ENCODE data around the gene IFT20. TPM values are rescaled to one million over a fixed set of nuclear protein-coding genes. Genes with fewer than 3 reads are reported as not detected.
A peak's percentile ranks its signal among the peaks of the same experiment; 100 is the strongest.

The IFT20 gene
- total and polyA plus RNA-seq, 9 of the 15 experiments (the other 6 are each of a cell fraction or from before 2014, with no cell fraction given) = 11.2 to 38.6 (median 20.1) TPM

DNA sequence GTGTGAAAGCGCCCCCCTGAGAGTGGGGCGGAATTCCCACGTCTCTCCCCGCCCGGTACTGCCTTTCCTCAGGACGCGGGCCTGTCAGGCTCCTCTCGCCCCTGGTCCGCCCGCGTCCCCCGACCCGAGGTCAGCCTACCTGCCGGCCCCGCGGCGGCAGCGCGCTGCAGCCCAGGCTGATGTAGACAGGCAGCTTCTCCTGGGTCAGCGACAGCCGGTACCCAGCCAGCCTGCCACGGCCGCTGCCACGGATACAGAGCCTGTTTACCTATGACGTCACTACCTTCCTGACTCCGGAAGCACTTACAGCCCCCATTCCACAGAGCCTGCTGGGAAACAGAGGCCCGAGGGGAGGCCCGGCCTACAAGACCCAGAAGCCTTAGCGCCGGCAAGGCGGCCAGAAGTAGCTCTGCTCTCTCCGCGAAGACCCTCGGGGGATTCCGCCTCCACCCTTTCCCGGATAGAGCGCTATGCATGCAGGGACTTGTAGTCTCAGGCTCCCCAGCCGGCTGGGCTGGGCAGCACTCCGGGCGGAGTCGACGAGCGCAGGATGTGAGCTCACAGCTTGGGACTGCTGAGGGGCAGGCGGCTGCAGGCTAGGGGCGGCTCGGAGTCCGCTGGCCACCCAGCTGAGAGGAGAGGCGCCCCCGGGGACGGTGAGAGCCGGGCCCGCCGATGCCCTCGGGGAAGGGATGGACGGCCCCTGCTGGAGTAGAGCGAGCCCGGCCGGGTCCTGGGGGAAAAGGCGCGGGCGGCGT, at the start of gene IFT20, which contains the start of gene TNFAIP1 (continued):
- TF ChIP-seq ZNF232 (CRISPR knock-in tag; IDR thresholded peaks at IDR 0.05) (no peak), HLTF (IDR thresholded peaks at IDR 0.05) (no peak), ZBTB17 (CRISPR knock-in tag; IDR thresholded peaks at IDR 0.05) (peak; percentile 86), FIP1L1 (IDR thresholded peaks at IDR 0.05; ENCODE audit: low read depth, low read length, poor library complexity, severe bottlenecking) (no peak), ZFX (CRISPR knock-in tag; IDR thresholded peaks at IDR 0.05) (peak; percentile 79), PRPF4 (IDR thresholded peaks at IDR 0.05; ENCODE audit: insufficient read depth, low read depth, low read length, poor library complexity, severe bottlenecking) (no peak), POLR2A (conservative IDR thresholded peaks at IDR 0.05) (peak; percentile 79), KDM5B (IDR thresholded peaks at IDR 0.05; ENCODE audit: insufficient replicate concordance, low read depth, low read length) (peak; percentile 48), NEUROD1 (IDR thresholded peaks at IDR 0.05; ENCODE audit: borderline replicate concordance, low read depth, low read length, partially characterized antibody) (peak; percentile 75), CHD2 (IDR thresholded peaks at IDR 0.05; ENCODE audit: low read depth, low read length) (peak; percentile 63; the same call in 1 of the 2 replicates), TRIM24 (IDR thresholded peaks at IDR 0.05) (no peak), MXI1 (IDR thresholded peaks at IDR 0.05; ENCODE audit: low read depth, low read length) (peak; percentile 51; the same call in 1 of the 2 replicates), ZNF311 (CRISPR knock-in tag; IDR thresholded peaks at IDR 0.05) (peak; percentile 87), POLR2AphosphoS5 (IDR thresholded peaks at IDR 0.05; ENCODE audit: control insufficient read depth, insufficient read depth, low read depth, low read length) (peak; percentile 55; the same call in 1 of the 2 replicates), ZNF212 (CRISPR knock-in tag; IDR thresholded peaks at IDR 0.05) (0 out of 2 replicates have a peak, but pooled peaks have one; percentile 25), RFX1 (IDR thresholded peaks at IDR 0.05) (peak; percentile 87), GABPA (tag; conservative IDR thresholded peaks at IDR 0.05; ENCODE audit: low read depth) (peak; percentile 99), L3MBTL2 (IDR thresholded peaks at IDR 0.05) (peak; percentile 62), ZNF76 (CRISPR knock-in tag; IDR thresholded peaks at IDR 0.05; ENCODE audit: borderline replicate concordance) (peak; percentile 93; the same call in 1 of the 2 replicates), DACH1 (IDR thresholded peaks at IDR 0.05; ENCODE audit: partially characterized antibody) (no peak), ZNF584 (CRISPR knock-in tag; IDR thresholded peaks at IDR 0.05; ENCODE audit: low read depth) (peak; percentile 80)
- TF ChIP-seq, protein P1, sequence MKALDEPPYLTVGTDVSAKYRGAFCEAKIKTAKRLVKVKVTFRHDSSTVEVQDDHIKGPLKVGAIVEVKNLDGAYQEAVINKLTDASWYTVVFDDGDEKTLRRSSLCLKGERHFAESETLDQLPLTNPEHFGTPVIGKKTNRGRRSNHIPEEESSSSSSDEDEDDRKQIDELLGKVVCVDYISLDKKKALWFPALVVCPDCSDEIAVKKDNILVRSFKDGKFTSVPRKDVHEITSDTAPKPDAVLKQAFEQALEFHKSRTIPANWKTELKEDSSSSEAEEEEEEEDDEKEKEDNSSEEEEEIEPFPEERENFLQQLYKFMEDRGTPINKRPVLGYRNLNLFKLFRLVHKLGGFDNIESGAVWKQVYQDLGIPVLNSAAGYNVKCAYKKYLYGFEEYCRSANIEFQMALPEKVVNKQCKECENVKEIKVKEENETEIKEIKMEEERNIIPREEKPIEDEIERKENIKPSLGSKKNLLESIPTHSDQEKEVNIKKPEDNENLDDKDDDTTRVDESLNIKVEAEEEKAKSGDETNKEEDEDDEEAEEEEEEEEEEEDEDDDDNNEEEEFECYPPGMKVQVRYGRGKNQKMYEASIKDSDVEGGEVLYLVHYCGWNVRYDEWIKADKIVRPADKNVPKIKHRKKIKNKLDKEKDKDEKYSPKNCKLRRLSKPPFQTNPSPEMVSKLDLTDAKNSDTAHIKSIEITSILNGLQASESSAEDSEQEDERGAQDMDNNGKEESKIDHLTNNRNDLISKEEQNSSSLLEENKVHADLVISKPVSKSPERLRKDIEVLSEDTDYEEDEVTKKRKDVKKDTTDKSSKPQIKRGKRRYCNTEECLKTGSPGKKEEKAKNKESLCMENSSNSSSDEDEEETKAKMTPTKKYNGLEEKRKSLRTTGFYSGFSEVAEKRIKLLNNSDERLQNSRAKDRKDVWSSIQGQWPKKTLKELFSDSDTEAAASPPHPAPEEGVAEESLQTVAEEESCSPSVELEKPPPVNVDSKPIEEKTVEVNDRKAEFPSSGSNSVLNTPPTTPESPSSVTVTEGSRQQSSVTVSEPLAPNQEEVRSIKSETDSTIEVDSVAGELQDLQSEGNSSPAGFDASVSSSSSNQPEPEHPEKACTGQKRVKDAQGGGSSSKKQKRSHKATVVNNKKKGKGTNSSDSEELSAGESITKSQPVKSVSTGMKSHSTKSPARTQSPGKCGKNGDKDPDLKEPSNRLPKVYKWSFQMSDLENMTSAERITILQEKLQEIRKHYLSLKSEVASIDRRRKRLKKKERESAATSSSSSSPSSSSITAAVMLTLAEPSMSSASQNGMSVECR (CRISPR knock-in tag; IDR thresholded peaks at IDR 0.05) = peak; percentile 83

Data from K562 (cell line).